LHCN-M2 (cell line): ENCODE data around the gene GLB1L2. TPM values are rescaled to one million over a fixed set of nuclear protein-coding genes. Genes with fewer than 3 reads are reported as not detected.

Experiments used
- DNase-seq: peaks from one replicate; pipeline ENCODE4 v3.0.0-alpha.2; 2012; ENCODE audit warnings: low read depth
- total RNA-seq: library from RNA; depleted of rRNA; stranded (reverse); fragments of >200 nt; gene quantifications from 2 replicates; pipeline ENCODE4 v1.2.3, GENCODE V29; 2014

Gene GLB1L2
- total RNA-seq, 1 experiment from 2014 or later: not detected

GRCh38 chr11:134402910-134403309 is 71.1 kb downstream of the GLB1L2 start:
- no peak for DNase-seq

DNA sequence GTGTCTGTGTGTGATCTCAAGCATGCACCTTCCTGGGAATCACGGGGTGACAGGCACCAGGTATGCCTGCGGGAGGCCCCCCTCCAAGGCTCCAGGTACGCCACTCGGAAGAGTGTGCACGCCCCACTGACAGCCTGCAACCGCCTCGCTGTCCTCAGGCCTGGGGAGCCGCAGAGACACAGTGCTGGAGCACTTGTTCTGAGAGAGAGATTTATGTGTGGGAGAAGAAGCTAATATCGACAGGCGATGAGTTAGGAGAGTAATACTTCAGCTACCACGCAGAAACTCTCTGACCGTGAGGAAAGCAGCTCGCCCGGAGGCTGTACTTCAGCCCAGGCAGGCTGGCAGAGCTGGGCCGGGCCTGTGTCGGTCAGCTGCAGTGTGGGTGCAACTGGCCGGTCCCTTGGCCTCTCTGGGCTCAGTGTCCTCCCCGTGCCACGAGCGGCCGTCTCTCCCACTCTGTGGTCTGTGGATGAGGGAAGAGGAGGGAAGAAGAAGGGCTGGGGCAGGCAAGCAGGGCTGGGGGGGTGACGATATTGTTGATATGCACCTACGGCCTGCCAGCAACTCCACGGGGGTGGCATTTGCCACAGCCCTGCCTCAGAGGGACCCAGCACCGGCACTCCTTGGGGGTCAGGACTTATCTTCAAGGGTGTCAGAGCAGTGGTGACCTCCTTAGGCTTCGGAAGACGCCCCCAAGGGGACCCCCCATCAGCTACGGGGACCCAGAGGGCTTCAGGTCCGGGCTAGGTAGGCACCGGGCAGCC is 73.0 kb downstream of the GLB1L2 start:
- DNase-seq: no peak

- DNase-seq: no peak
These were observed 73.6 kb downstream of the GLB1L2 start for GRCh38 chr11:134405436-134405835.

- DNase-seq: no peak
These were observed 74.1 kb downstream of the GLB1L2 start for GRCh38 chr11:134405841-134406240.

DNA sequence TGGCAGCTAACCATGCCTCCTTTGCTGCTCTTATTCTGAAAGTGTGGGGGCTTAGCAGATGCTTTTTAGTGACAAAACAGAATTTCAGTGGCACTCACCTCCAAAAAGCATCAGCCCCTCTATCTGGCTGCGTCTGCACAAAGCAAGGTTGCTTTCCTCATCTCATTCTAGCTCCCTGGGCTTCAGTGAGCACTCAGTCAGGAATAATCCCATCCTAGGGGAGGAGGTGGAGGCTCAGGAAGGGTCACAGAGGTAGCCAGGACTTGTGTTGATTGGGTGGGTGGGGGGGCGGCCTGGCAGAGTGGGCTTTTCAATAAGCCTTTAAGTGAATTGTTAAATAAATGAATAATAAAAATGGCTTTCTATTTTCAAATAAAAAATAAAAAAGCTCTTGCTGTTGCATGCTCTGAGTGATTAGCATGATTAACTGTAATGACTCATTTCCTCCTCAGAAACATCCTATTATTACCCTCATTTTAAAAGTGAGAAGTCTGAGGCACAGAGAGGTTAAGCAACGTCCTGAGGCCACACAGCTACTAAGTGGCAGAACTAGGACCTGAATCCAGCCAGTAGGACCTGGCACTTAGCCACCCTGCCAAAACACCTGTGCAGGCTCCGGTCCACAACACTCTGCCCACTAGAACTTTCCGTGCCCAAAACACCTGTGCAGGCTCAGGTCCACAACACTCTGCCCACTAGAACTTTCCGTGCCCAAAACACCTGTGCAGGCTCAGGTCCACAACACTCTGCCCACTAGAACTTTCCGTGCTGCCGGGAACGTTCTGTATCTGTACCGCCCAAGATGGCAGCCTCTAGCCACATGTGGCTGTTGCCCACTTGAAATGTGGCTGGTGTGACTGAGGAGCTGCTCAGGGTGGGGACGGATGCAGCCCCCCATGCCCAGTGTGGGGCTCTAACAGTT is 74.7 kb downstream of the GLB1L2 start:
- no peak for DNase-seq

DNA sequence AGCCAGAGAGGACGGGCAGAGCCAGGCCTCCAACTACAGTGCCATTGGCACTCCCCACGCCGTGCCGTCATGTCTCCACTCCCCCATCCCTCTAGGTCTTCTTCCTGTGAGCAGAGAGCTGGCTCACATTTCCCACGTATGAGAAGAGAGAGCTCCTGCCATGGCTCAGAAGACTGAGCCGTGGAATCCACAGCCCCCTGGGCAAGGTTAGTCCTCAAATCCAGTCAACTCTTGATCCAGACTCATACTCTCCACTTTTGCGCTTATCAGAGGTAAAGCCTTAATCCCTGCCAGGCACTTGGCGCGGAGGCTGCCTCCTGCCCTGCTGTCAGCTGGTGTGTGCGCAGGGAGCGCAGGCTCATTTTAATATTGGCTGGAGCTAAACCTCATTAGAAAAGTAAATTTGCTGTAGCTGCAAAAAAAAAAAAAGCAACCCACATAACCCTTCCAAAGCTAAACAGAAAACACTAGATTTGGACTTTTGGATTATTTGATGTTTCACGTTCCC is 75.6 kb downstream of the GLB1L2 start:
- DNase-seq: no peak

DNA sequence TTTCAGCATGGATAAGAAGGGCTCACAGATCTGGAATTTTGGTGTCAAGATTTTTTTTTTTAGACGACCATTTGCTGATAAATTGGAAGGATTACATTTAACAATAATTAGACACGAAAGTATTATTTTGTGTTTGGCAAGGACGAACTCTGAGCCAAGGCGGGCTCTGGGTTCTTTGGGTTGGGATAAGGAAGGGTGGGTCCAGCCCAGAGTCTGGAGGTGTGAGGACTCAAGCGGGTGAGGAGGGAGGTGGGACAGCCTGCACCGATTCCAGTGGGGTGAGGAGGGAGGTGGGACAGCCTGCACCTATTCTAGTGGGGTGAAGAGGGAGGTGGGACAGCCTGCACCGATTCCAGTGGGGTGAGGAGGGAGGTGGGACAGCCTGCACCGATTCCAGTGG is 76.1 kb downstream of the GLB1L2 start:
- no peak for DNase-seq

GRCh38 chr11:134409552-134410429 is 78.0 kb downstream of the GLB1L2 start:
- DNase-seq: no peak

- DNase-seq: no peak
These were observed 79.0 kb downstream of the GLB1L2 start for GRCh38 chr11:134410766-134411165.

DNA sequence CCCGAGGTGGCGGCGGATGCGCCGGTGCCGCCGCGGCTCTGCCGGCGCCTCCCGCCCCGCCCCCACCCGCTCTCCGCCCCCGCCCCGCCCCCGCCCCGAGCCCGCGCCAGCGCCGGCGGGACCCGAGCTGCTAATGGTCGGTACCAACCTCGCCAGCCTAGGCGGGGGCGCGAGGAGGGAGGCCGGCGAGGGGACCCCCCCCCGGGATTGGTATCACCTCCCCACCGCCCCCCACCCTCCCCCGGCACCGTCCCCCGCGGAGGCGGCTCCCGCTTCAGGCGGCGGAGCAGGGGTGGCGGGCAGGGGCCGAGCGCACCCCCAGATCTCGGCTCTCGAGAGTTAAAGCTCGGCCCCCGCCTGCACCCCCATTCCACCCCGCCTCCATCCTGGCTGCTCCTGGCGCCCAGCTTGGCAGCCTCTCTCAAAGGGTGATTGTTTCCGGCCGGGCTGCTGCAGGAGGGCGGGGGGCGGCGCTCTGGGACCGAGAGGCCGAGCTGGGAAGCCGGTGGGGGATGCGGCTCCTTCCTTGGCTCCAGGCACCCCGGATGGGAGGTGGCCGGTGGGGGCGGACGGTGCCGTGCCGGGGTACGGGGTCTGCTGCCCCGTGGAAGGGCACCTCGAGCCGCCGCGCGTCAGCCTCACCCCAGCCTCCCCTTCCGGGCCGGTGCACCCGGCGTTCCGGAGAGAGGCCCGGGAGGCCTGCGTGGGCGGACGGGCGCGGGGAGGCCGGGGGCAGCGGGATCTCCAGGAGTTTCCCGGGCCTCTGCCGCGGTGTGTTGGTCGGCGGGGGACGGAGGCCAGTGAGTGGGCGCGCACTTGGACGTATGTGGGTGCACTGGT is 80.6 kb downstream of the GLB1L2 start, which contains the start of gene B3GAT1:
TSS of gene B3GAT1 (minus strand) at position 40 of the 840 bp plus-strand sequence. CDS start 24,583 bp downstream, outside the sequence.
- DNase-seq: no peak

GRCh38 chr11:134413043-134413825 is 81.4 kb downstream of the GLB1L2 start:
- DNase-seq: no peak

- no peak for DNase-seq
These were observed 82.3 kb downstream of the GLB1L2 start for GRCh38 chr11:134413826-134414731.

GRCh38 chr11:134414766-134415765 is 83.3 kb downstream of the GLB1L2 start:
- DNase-seq: no peak

- DNase-seq: no peak
These were observed 84.9 kb downstream of the GLB1L2 start for GRCh38 chr11:134416726-134417125.

- no peak for DNase-seq
These were observed 86.4 kb downstream of the GLB1L2 start for GRCh38 chr11:134417871-134418840.

DNA sequence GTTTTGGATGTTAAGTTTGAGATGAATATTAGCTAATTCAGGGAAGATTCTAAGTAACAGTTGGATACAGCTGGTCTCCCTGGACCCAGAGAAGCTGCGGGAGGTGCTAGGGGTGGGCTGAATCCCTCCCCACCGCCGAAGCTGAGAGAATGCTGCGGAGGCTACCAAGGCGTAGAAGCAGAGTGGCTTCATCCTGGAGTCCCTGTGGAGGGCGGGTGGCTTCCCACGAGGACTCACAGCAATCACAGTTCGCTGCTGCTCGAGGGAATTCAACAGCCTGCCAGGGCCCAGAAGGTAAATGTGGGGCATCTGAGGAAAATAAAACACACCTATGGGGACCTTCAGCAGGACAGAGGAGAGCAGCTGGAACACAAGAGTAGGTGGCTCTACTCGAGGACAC is 91.3 kb downstream of the GLB1L2 start:
- DNase-seq: no peak
